ENCODE results near the gene MCUB. TPM values are rescaled to one million over a fixed set of nuclear protein-coding genes. Genes with fewer than 3 reads are reported as not detected.

MCUB gene
- total and polyA plus RNA-seq, 2 donors: 41.2 to 62.3 TPM

DNA sequence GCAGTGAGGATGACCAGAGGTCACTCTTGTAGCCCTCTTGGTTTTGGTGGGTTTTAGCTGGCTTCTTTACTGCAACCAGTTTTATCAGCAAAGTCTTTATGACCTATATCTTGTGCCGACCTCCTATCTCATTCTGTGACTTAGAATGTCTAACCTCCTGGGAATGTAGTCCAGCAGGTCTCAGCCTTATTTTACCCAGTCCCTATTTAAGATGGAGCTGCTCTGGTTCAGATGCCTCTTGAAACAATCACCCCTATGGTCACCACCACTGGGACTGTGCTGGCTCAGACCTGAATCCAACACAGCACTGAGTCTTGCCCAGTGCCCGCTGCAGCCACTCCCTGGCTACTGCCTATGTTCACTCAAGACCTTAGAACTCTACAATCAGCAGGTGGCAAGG is 49.4 kb downstream of the MCUB start:
- Histone ChIP-seq H3K9me3 (ENCODE audit: control insufficient read depth in 2 of 2, insufficient read depth in 1 of 2, low read length in 1 of 2) (peaks cover 0 to 12% of the 10 kb centered on the region in 2 donors), H3K27me3 (ENCODE audit: control insufficient read depth in 2 of 2, insufficient read depth in 1 of 2, low read length in 1 of 2) (no peaks in the 10 kb centered on the region)
- 94% methylated on average over 2 of the region's 2 CpGs for WGBS

GRCh38 chr4:109610489-109610888 is 50.4 kb downstream of the MCUB start:
- peaks cover 0 to 12% of the 10 kb centered on the region in 2 donors for H3K9me3 ChIP-seq (ENCODE audit: control insufficient read depth in 2 of 2, insufficient read depth in 1 of 2, low read length in 1 of 2)
- WGBS: 99% methylated on average over 5 of the region's 5 CpGs

More for the DNA sequence above, 49.4 kb downstream of the MCUB start:
- Histone ChIP-seq H3K27ac (ENCODE audit: low read depth in 1 of 2, low read length in 1 of 2) (no peak overlapping the region), H3K4me1 (ENCODE audit: control insufficient read depth in 2 of 2, insufficient read depth in 2 of 2, low read length in 2 of 2) (no peaks in the 10 kb centered on the region), H3K36me3 (ENCODE audit: control insufficient read depth in 2 of 2, insufficient read depth in 2 of 2, low read length in 1 of 2) (peaks cover 0 to 7% of the 10 kb centered on the region in 2 donors), H3K4me3 (ENCODE audit: low read length in 2 of 2) (no peak overlapping the region)
- DNase-seq (ENCODE audit: low read depth in 6 of 9, low spot score in 9 of 9): no peak

GRCh38 chr4:109611045-109611646 is 51.1 kb downstream of the MCUB start:
- H3K27me3 ChIP-seq (ENCODE audit: control insufficient read depth in 2 of 2, insufficient read depth in 1 of 2, low read length in 1 of 2): no peaks in the 10 kb centered on the region
- H3K4me1 ChIP-seq (ENCODE audit: control insufficient read depth in 2 of 2, insufficient read depth in 2 of 2, low read length in 2 of 2): no peaks in the 10 kb centered on the region
- no peak for DNase-seq (ENCODE audit: low read depth in 6 of 9, low spot score in 9 of 9)
- no peak overlapping the region for H3K27ac ChIP-seq (ENCODE audit: low read depth in 1 of 2, low read length in 1 of 2)
- H3K36me3 ChIP-seq (ENCODE audit: control insufficient read depth in 2 of 2, insufficient read depth in 2 of 2, low read length in 1 of 2): peaks cover 0 to 7% of the 10 kb centered on the region in 2 donors
- H3K4me3 ChIP-seq (ENCODE audit: low read length in 2 of 2): no peak overlapping the region
- H3K9me3 ChIP-seq (ENCODE audit: control insufficient read depth in 2 of 2, insufficient read depth in 1 of 2, low read length in 1 of 2): peaks cover 0 to 9% of the 10 kb centered on the region in 2 donors

More at GRCh38 chr4:109610489-109610888, 50.4 kb downstream of the MCUB start:
- Histone ChIP-seq H3K36me3 (ENCODE audit: control insufficient read depth in 2 of 2, insufficient read depth in 2 of 2, low read length in 1 of 2) (peaks cover 0 to 7% of the 10 kb centered on the region in 2 donors), H3K4me3 (ENCODE audit: low read length in 2 of 2) (no peak overlapping the region), H3K27ac (ENCODE audit: low read depth in 1 of 2, low read length in 1 of 2) (no peak overlapping the region), H3K4me1 (ENCODE audit: control insufficient read depth in 2 of 2, insufficient read depth in 2 of 2, low read length in 2 of 2) (no peaks in the 10 kb centered on the region), H3K27me3 (ENCODE audit: control insufficient read depth in 2 of 2, insufficient read depth in 1 of 2, low read length in 1 of 2) (no peaks in the 10 kb centered on the region)
- no peak for DNase-seq (ENCODE audit: low read depth in 6 of 9, low spot score in 9 of 9)

- no peak for DNase-seq (ENCODE audit: low read depth in 6 of 9, low spot score in 9 of 9)
- Histone ChIP-seq H3K4me1 (ENCODE audit: control insufficient read depth in 2 of 2, insufficient read depth in 2 of 2, low read length in 2 of 2) (no peaks in the 10 kb centered on the region), H3K27ac (ENCODE audit: low read depth in 1 of 2, low read length in 1 of 2) (no peak overlapping the region), H3K27me3 (ENCODE audit: control insufficient read depth in 2 of 2, insufficient read depth in 1 of 2, low read length in 1 of 2) (no peaks in the 10 kb centered on the region), H3K4me3 (ENCODE audit: low read length in 2 of 2) (no peak overlapping the region), H3K36me3 (ENCODE audit: control insufficient read depth in 2 of 2, insufficient read depth in 2 of 2, low read length in 1 of 2) (peaks cover 0 to 8% of the 10 kb centered on the region in 2 donors), H3K9me3 (ENCODE audit: control insufficient read depth in 2 of 2, insufficient read depth in 1 of 2, low read length in 1 of 2) (peaks cover 0 to 9% of the 10 kb centered on the region in 2 donors)
- WGBS: 97% methylated on average over 1 of the region's 1 CpG
Observed at GRCh38 chr4:109614015-109614414, 54.0 kb downstream of the MCUB start.

DNA sequence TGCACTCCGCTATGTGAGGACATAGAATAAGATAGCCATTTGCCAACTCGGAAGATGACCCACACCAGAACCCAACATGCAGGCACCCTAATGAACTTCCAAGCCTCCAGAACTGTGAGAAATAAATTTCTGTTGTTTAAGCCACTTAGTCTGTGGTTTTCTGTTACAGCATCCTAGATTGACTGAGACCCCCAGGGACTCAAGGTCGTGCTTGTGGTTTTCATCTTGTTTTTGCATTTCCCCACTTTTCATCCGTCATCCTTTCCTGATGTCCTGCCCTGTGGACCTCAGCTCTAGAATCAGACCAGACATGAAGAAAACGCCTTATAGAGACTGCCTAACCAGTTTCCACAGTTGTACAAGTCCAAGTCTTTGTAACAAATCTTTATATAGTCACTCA is 54.4 kb downstream of the MCUB start:
- H3K4me1 ChIP-seq (ENCODE audit: control insufficient read depth in 2 of 2, insufficient read depth in 2 of 2, low read length in 2 of 2): no peaks in the 10 kb centered on the region
- 88% methylated on average over 5 of the region's 5 CpGs for WGBS

DNA sequence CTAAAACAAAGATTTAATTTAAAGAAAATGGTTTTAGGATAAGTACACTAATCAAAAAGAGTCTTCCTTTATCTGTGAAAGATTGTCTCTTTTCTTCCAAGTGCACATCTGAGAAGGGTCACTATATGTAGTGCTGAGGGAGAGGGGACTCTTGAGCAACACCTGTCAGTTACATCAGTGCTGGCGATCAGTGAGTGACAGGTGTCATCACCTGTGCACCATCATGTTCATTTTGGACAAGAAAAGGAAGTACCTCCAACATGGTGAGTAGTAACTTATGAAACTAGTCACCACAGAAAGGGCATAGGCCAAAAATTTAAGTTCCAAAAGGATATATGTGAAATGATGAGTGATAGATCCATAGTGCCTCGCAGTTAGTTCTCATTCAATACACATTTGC is 55.7 kb downstream of the MCUB start:
- no peak overlapping the region for H3K4me3 ChIP-seq (ENCODE audit: low read length in 2 of 2)
- H3K27me3 ChIP-seq (ENCODE audit: control insufficient read depth in 2 of 2, insufficient read depth in 1 of 2, low read length in 1 of 2): no peaks in the 10 kb centered on the region
- no peak for DNase-seq (ENCODE audit: low read depth in 6 of 9, low spot score in 9 of 9)
- peaks cover 0 to 3% of the 10 kb centered on the region in 2 donors for H3K9me3 ChIP-seq (ENCODE audit: control insufficient read depth in 2 of 2, insufficient read depth in 1 of 2, low read length in 1 of 2)
- 98% methylated on average over 2 of the region's 2 CpGs for WGBS
- no peak overlapping the region for H3K27ac ChIP-seq (ENCODE audit: low read depth in 1 of 2, low read length in 1 of 2)
- H3K4me1 ChIP-seq (ENCODE audit: control insufficient read depth in 2 of 2, insufficient read depth in 2 of 2, low read length in 2 of 2): no peaks in the 10 kb centered on the region
- peaks cover 0 to 2% of the 10 kb centered on the region in 2 donors for H3K36me3 ChIP-seq (ENCODE audit: control insufficient read depth in 2 of 2, insufficient read depth in 2 of 2, low read length in 1 of 2)

More for the DNA sequence above, 54.4 kb downstream of the MCUB start:
- H3K9me3 ChIP-seq (ENCODE audit: control insufficient read depth in 2 of 2, insufficient read depth in 1 of 2, low read length in 1 of 2): peaks cover 0 to 9% of the 10 kb centered on the region in 2 donors
- H3K27me3 ChIP-seq (ENCODE audit: control insufficient read depth in 2 of 2, insufficient read depth in 1 of 2, low read length in 1 of 2): no peaks in the 10 kb centered on the region
- H3K27ac ChIP-seq (ENCODE audit: low read depth in 1 of 2, low read length in 1 of 2): no peak overlapping the region
- no peak for DNase-seq (ENCODE audit: low read depth in 6 of 9, low spot score in 9 of 9)
- peaks cover 0 to 8% of the 10 kb centered on the region in 2 donors for H3K36me3 ChIP-seq (ENCODE audit: control insufficient read depth in 2 of 2, insufficient read depth in 2 of 2, low read length in 1 of 2)
- H3K4me3 ChIP-seq (ENCODE audit: low read length in 2 of 2): no peak overlapping the region

GRCh38 chr4:109616243-109616642 is 56.2 kb downstream of the MCUB start:
- DNase-seq (ENCODE audit: low read depth in 6 of 9, low spot score in 9 of 9): no peak
- Histone ChIP-seq H3K27me3 (ENCODE audit: control insufficient read depth in 2 of 2, insufficient read depth in 1 of 2, low read length in 1 of 2) (no peaks in the 10 kb centered on the region), H3K27ac (ENCODE audit: low read depth in 1 of 2, low read length in 1 of 2) (no peak overlapping the region), H3K36me3 (ENCODE audit: control insufficient read depth in 2 of 2, insufficient read depth in 2 of 2, low read length in 1 of 2) (peaks cover 0 to 2% of the 10 kb centered on the region in 2 donors), H3K9me3 (ENCODE audit: control insufficient read depth in 2 of 2, insufficient read depth in 1 of 2, low read length in 1 of 2) (peaks cover 0 to 3% of the 10 kb centered on the region in 2 donors), H3K4me1 (ENCODE audit: control insufficient read depth in 2 of 2, insufficient read depth in 2 of 2, low read length in 2 of 2) (no peaks in the 10 kb centered on the region), H3K4me3 (ENCODE audit: low read length in 2 of 2) (no peak overlapping the region)
- 100% methylated on average over 1 of the region's 1 CpG for WGBS

DNA sequence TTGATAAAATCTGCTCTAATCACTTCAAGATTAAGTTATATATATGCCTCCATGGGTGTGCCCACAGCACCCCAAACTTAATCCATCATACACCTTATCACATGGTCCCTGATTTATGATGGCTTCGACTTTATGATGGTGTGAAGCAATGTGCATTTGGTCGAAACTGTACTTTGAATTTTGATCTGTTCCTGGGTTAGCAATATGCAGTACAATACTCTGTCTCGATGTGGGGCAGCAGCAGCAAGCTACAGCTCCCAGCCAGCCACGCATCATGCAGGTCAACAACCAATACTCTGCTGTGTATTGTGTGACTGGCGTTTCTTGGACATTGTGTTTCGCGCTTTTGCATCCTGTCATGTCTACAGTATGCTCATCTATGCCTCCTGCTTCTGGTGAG is 62.6 kb downstream of the MCUB start:
- WGBS: 98% methylated on average over 7 of the region's 7 CpGs
- H3K27ac ChIP-seq (ENCODE audit: low read depth in 1 of 2, low read length in 1 of 2): no peak overlapping the region
- no peak for DNase-seq (ENCODE audit: low read depth in 6 of 9, low spot score in 9 of 9)
- no peaks in the 10 kb centered on the region for H3K27me3 ChIP-seq (ENCODE audit: control insufficient read depth in 2 of 2, insufficient read depth in 1 of 2, low read length in 1 of 2)
- H3K36me3 ChIP-seq (ENCODE audit: control insufficient read depth in 2 of 2, insufficient read depth in 2 of 2, low read length in 1 of 2): peaks cover 0 to 6% of the 10 kb centered on the region in 2 donors
- H3K9me3 ChIP-seq (ENCODE audit: control insufficient read depth in 2 of 2, insufficient read depth in 1 of 2, low read length in 1 of 2): peaks cover 0 to 3% of the 10 kb centered on the region in 2 donors
- no peak overlapping the region for H3K4me3 ChIP-seq (ENCODE audit: low read length in 2 of 2)
- no peaks in the 10 kb centered on the region for H3K4me1 ChIP-seq (ENCODE audit: control insufficient read depth in 2 of 2, insufficient read depth in 2 of 2, low read length in 2 of 2)

DNA sequence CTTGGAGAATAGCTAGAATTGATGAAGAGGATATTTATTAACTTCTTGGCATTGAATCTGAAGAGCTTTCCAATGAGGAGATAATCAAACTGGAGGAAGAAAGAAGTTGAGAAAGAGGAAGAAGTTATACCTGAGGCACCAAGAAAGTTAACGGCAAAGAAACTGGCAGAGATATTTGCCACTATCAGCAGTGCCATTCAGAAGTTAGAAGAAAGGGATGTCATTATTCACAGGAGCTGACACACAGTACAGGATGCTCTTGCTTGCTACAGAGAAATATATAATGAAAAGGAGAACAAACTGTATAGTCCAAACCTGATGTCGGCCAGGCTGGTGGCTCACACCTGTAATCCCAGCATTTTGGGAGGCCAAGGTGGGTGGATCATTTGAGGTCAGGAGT is 64.5 kb downstream of the MCUB start:
- no peaks in the 10 kb centered on the region for H3K4me1 ChIP-seq (ENCODE audit: control insufficient read depth in 2 of 2, insufficient read depth in 2 of 2, low read length in 2 of 2)
- WGBS: 96% methylated on average over 2 of the region's 2 CpGs
- H3K27me3 ChIP-seq (ENCODE audit: control insufficient read depth in 2 of 2, insufficient read depth in 1 of 2, low read length in 1 of 2): no peaks in the 10 kb centered on the region
- peaks cover 0 to 5% of the 10 kb centered on the region in 2 donors for H3K36me3 ChIP-seq (ENCODE audit: control insufficient read depth in 2 of 2, insufficient read depth in 2 of 2, low read length in 1 of 2)
- H3K4me3 ChIP-seq (ENCODE audit: low read length in 2 of 2): no peak overlapping the region
- no peak for DNase-seq (ENCODE audit: low read depth in 6 of 9, low spot score in 9 of 9)
- H3K27ac ChIP-seq (ENCODE audit: low read depth in 1 of 2, low read length in 1 of 2): no peak overlapping the region
- H3K9me3 ChIP-seq (ENCODE audit: control insufficient read depth in 2 of 2, insufficient read depth in 1 of 2, low read length in 1 of 2): peaks cover 0 to 3% of the 10 kb centered on the region in 2 donors
